SK-N-SH (cell line): ENCODE measurements around the gene THBD. TPM values are rescaled to one million over a fixed set of nuclear protein-coding genes. Genes with fewer than 3 reads are reported as not detected.

Experiments used
- CTCF ChIA-PET: fragments of 300-600, 350-600 bp; formaldehyde crosslinking; extraction: SDS; loops from one replicate; lab custom pipeline; 2021; lab: Yijun Ruan, JAX
- POLR2A ChIA-PET: fragments of 350-600 bp; sonication (Branson Sonifier 250); formaldehyde crosslinking; extraction: SDS; loops from one replicate; lab custom pipeline; 2020; ENCODE audit warnings: antibody characterized with exemption, inconsistent platforms; lab: Yijun Ruan, JAX
- DNase-seq: peaks from one replicate; pipeline ENCODE4 v3.0.0; 2012
- H2AFZ ChIP-seq: fragments of 200-600 bp; sonication (generic); 2 replicates; pipeline ENCODE4 v1.8.1; 2016; ENCODE audit warnings: antibody characterized with exemption, mild to moderate bottlenecking, low read depth
- H3F3A ChIP-seq: fragments of 200-600 bp; sonication (generic); replicated peaks from 2 replicates; pipeline ENCODE3; 2016; ENCODE audit warnings: antibody characterized with exemption, mild to moderate bottlenecking; ENCODE audit not compliant: insufficient read depth
- H3K27ac ChIP-seq, 2 experiments: fragments of 200-500 bp in 1 of 2; fragments of 200-600 bp in 1 of 2; sonication (Bioruptor generic) in 1 of 2; sonication (generic), shearing (Covaris generic) in 1 of 2; 2 replicates each; pipeline versions ENCODE4 v1.5.1 to v1.6.1; 2014 to 2016; ENCODE audit warnings: low read depth in 2 of 2, inconsistent platforms in 1 of 2, low read length in 1 of 2, mild to moderate bottlenecking in 1 of 2, mixed read lengths in 1 of 2
- H3K27me3 ChIP-seq: fragments of 200-600 bp; sonication (generic), shearing (Covaris generic); 2 replicates; pipeline ENCODE4 v1.6.1; 2016; ENCODE audit warnings: mixed run types; ENCODE audit not compliant: insufficient read depth
- H3K36me3 ChIP-seq, 2 experiments: fragments of 200-500 bp in 1 of 2; fragments of 200-600 bp in 1 of 2; sonication (Bioruptor generic) in 1 of 2; sonication (generic) in 1 of 2; replicated peaks in 1 of 2; 2 replicates each; pipeline versions ENCODE3 to v1.5.1; 2014 to 2016; ENCODE audit warnings: low read length in 1 of 2, mild to moderate bottlenecking in 1 of 2; ENCODE audit not compliant: insufficient read depth in 2 of 2, control insufficient read depth in 1 of 2
- H3K4me1 ChIP-seq, 2 experiments: fragments of 200-500 bp in 1 of 2; fragments of 200-600 bp in 1 of 2; sonication (Bioruptor generic) in 1 of 2; sonication (generic), shearing (Covaris generic) in 1 of 2; 2 replicates each; pipeline versions ENCODE4 v1.5.1 to v1.6.1; 2014 to 2016; ENCODE audit warnings: low read depth in 1 of 2, low read length in 1 of 2, mixed run types in 1 of 2; ENCODE audit not compliant: insufficient read depth in 2 of 2, control insufficient read depth in 1 of 2
- H3K4me2 ChIP-seq: fragments of 200-600 bp; sonication (generic), shearing (Covaris generic); 2 replicates; pipeline ENCODE4 v1.6.1; 2017; ENCODE audit warnings: mixed run types
- H3K4me3 ChIP-seq, 2 experiments: fragments of 200-500 bp in 1 of 2; fragments of 200-600 bp in 1 of 2; sonication (Bioruptor generic) in 1 of 2; sonication (generic), shearing (Covaris generic) in 1 of 2; 2 replicates each; pipeline versions ENCODE4 v1.5.1 to v1.8.1; 2014 to 2016; ENCODE audit warnings: low read depth in 2 of 2, inconsistent platforms in 1 of 2, low read length in 1 of 2, mild to moderate bottlenecking in 1 of 2, mixed read lengths in 1 of 2, moderate library complexity in 1 of 2
- H3K79me2 ChIP-seq: fragments of 200-600 bp; sonication (generic); 2 replicates; pipeline ENCODE4 v1.8.1; 2017; ENCODE audit warnings: mild to moderate bottlenecking; ENCODE audit not compliant: insufficient read depth
- H3K9ac ChIP-seq: fragments of 200-600 bp; sonication (generic); 2 replicates; pipeline ENCODE4 v1.6.1; 2017; ENCODE audit warnings: mixed run types
- H3K9me2 ChIP-seq: fragments of 200-600 bp; sonication (generic); 2 replicates; pipeline ENCODE4 v1.6.1; 2017; ENCODE audit warnings: mixed run types
- H3K9me3 ChIP-seq: fragments of 200-600 bp; sonication (generic); 2 replicates; pipeline ENCODE4 v1.6.1; 2017; ENCODE audit warnings: mixed run types, mild to moderate bottlenecking, moderate library complexity
- H4K20me1 ChIP-seq: fragments of 200-600 bp; sonication (generic); 2 replicates; pipeline ENCODE4 v1.6.1; 2017; ENCODE audit warnings: mild to moderate bottlenecking, mixed run types; ENCODE audit not compliant: insufficient read depth
- CHD2 ChIP-seq: fragments of 150-350 bp; IDR thresholded peaks from 2 replicates; pipeline ENCODE4 v1.6.1; 2018; ENCODE audit warnings: low read length; ENCODE audit not compliant: partially characterized antibody
- ELF1 ChIP-seq: IDR thresholded peaks from 2 replicates; pipeline ENCODE4 v1.4.0; 2012
- EP300 ChIP-seq, 2 experiments: IDR thresholded peaks; 2 replicates each; pipeline versions ENCODE4 v1.4.0 to v1.6.1; 2012; ENCODE audit warnings: borderline replicate concordance in 1 of 2, low read depth in 1 of 2, low read length in 1 of 2
- FOSL2 ChIP-seq: IDR thresholded peaks from 2 replicates; pipeline ENCODE4 v1.4.0; 2012; ENCODE audit warnings: low read depth, mild to moderate bottlenecking, moderate library complexity, borderline replicate concordance
- GATA2 ChIP-seq: sonication (generic); formaldehyde crosslinking; IDR thresholded peaks from 2 replicates; pipeline ENCODE4 v1.5.0; 2020; ENCODE audit warnings: mild to moderate bottlenecking, missing genetic modification reagents
- MEF2A ChIP-seq: IDR thresholded peaks from 2 replicates; pipeline ENCODE4 v1.4.0; 2012; ENCODE audit warnings: low read depth, borderline replicate concordance
- NRF1 ChIP-seq: IDR thresholded peaks from 2 replicates; pipeline ENCODE4 v1.6.1; 2012; ENCODE audit warnings: low read depth, mild to moderate bottlenecking, low read length
- POLR2AphosphoS5 ChIP-seq: IDR thresholded peaks from 2 replicates; pipeline ENCODE4 v1.6.1; 2012; ENCODE audit warnings: low read depth, low read length
- RAD21 ChIP-seq: IDR thresholded peaks from 2 replicates; pipeline ENCODE4 v1.6.1; 2012; ENCODE audit warnings: mild to moderate bottlenecking, low read length
- RFX5 ChIP-seq: IDR thresholded peaks from 2 replicates; pipeline ENCODE4 v1.6.1; 2012; ENCODE audit warnings: mild to moderate bottlenecking, improper control_type of control experiment, low read length
- TEAD4 ChIP-seq: IDR thresholded peaks from 2 replicates; pipeline ENCODE4 v1.4.0; 2012; ENCODE audit warnings: mild to moderate bottlenecking, borderline replicate concordance; ENCODE audit not compliant: insufficient read depth
- WGBS: methylation state at CpG from one replicate; pipeline ENCODE4 v1.1.6; 2017; ENCODE audit warnings: low lambda C conversion rate; 5-methylcytosine and 5-hydroxymethylcytosine counted together
- polyA plus RNA-seq, 3 experiments: library from polyadenylated mRNA; depleted of rRNA; stranded (reverse); fragments of >200 nt; gene quantifications; 2 replicates each; pipeline ENCODE4 v1.2.3, GENCODE V29; 2012
- TF ChIP-seq, protein P1 (sequence below): IDR thresholded peaks from 2 replicates; pipeline ENCODE4 v1.6.1; 2012; ENCODE audit warnings: mild to moderate bottlenecking, low read depth, low read length, moderate library complexity
- TF ChIP-seq, protein P2 (sequence below): IDR thresholded peaks from 2 replicates; pipeline ENCODE4 v1.4.0; 2012; ENCODE audit warnings: low read depth, borderline replicate concordance
- TF ChIP-seq, protein P3 (sequence below): fragments of 150-350 bp; IDR thresholded peaks from 2 replicates; pipeline ENCODE4 v1.6.1; 2016; ENCODE audit warnings: mild to moderate bottlenecking, low read depth, low read length
- TF ChIP-seq, protein P4 (sequence below): IDR thresholded peaks from 2 replicates; pipeline ENCODE4 v1.4.0; 2012; ENCODE audit warnings: low read depth

The THBD gene
- polyA plus RNA-seq, 1 of the 3 experiments (the other 2 are of a cell fraction) = 0.33 TPM

DNA sequence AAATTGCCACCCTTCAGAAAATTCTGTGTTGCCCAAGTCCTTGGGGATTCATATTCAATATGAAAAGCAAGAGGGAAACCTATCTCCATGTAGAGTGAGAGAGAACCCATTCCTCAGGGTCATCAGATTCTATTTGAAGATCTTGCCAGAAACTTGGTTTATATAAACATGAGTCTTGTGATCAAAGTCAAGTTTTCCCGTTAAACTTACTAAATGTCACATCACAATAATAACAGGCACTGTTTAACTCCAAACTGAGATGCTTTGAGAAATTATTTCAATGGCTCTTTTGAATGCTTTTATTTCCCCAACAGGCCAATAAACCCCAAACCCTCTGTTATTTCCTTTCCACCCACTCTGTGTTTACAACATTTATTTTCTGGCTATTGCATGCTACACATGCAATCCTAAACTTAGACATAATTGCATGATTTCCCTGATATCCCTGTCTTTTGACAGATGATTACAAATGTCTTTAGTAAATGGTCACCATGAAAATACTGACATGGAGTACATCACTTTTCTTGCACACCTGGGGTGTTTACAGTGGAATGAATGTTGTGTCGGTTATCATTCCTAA is 45.5 kb downstream of the THBD start (continued):
- no peak for TF ChIP-seq FOSL2
- TF ChIP-seq, protein P1, sequence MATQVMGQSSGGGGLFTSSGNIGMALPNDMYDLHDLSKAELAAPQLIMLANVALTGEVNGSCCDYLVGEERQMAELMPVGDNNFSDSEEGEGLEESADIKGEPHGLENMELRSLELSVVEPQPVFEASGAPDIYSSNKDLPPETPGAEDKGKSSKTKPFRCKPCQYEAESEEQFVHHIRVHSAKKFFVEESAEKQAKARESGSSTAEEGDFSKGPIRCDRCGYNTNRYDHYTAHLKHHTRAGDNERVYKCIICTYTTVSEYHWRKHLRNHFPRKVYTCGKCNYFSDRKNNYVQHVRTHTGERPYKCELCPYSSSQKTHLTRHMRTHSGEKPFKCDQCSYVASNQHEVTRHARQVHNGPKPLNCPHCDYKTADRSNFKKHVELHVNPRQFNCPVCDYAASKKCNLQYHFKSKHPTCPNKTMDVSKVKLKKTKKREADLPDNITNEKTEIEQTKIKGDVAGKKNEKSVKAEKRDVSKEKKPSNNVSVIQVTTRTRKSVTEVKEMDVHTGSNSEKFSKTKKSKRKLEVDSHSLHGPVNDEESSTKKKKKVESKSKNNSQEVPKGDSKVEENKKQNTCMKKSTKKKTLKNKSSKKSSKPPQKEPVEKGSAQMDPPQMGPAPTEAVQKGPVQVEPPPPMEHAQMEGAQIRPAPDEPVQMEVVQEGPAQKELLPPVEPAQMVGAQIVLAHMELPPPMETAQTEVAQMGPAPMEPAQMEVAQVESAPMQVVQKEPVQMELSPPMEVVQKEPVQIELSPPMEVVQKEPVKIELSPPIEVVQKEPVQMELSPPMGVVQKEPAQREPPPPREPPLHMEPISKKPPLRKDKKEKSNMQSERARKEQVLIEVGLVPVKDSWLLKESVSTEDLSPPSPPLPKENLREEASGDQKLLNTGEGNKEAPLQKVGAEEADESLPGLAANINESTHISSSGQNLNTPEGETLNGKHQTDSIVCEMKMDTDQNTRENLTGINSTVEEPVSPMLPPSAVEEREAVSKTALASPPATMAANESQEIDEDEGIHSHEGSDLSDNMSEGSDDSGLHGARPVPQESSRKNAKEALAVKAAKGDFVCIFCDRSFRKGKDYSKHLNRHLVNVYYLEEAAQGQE = no peak
- TF ChIP-seq RFX5 = no peak
- TF ChIP-seq EP300 (IDR thresholded peaks at IDR 0.05; ENCODE audit: borderline replicate concordance in 1 of 2, low read depth in 1 of 2, low read length in 1 of 2) = no peak
- TF ChIP-seq, all 33 proteins: peak for 0

DNA sequence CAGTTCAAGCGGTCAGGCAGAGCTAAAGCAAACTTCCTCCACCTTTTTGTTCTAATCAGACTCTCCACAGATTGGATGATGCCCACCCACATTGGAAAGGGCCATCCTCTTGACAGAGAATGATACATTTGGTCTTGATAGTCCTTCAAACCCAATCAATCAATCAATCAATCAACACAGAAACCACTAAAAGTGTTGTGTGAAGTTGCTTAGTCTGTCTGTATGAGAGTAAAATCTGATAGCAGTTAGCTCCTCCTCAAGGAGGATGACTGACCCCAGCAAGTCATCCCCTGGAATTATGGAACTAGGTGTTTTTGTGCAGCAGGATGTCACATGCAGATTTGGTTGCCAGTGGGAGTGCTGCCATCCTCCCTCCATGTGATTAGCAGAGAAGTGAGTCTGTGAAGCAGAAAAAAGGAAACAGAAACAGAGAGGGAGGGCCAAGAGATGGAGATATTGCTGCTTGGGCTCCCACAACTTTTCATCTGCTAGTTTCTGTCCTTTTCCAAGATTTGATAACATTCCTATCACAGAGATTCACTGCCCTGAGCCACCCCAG is 46.3 kb downstream of the THBD start:
- Histone ChIP-seq H3K27me3 (no peaks in the 10 kb centered on the region; the same call in 1 of the 2 replicates), H3K9me2 (no peaks in the 10 kb centered on the region), H3K9ac (no peak overlapping the region), H3K79me2 (no peaks in the 10 kb centered on the region), H3K9me3 (no peaks in the 10 kb centered on the region), H2AFZ (no peak overlapping the region), H3K4me1 (no peaks in the 10 kb centered on the region), H3K27ac (no peak overlapping the region), H3F3A (no peaks in the 10 kb centered on the region), H3K4me3 (no peak overlapping the region), H3K4me2 (no peak overlapping the region), H3K36me3 (no peaks in the 10 kb centered on the region), H4K20me1 (no peaks in the 10 kb centered on the region)
- TF ChIP-seq CHD2 = no peak
- TF ChIP-seq GATA2 (CRISPR knock-in tag) = no peak
- TF ChIP-seq, protein P2, sequence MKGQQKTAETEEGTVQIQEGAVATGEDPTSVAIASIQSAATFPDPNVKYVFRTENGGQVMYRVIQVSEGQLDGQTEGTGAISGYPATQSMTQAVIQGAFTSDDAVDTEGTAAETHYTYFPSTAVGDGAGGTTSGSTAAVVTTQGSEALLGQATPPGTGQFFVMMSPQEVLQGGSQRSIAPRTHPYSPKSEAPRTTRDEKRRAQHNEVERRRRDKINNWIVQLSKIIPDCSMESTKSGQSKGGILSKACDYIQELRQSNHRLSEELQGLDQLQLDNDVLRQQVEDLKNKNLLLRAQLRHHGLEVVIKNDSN = no peak
- POLR2A ChIA-PET = no interaction called here
- CTCF ChIA-PET = no interaction called here
- 17% methylated on average over 1 of the region's 1 CpG for WGBS
- no peak for DNase-seq

DNA sequence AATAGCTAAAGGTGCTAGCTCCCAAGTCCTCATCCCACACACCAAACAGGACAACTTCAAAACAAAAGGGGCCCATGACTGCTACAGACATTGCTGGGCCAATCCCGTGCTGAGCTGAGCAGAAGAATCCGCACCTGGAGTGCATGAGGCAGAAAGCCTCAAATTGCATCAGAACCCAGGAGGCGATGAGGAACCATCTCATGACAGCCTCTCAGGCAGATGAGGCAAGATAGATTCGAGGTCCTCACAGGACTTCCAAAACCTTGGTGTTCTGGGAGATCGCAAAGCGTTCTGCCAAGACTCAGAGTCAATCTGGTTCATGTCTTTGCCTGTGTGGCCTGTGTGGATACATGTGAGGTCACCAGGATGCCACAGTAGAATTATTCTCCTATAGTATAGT is 47.2 kb downstream of the THBD start:
- 10% methylated on average over 4 of the region's 6 CpGs for WGBS
- H3K9me2 ChIP-seq = no peaks in the 10 kb centered on the region
- H4K20me1 ChIP-seq = no peaks in the 10 kb centered on the region
- H3K27ac ChIP-seq = no peak overlapping the region
- H3K4me3 ChIP-seq = no peak overlapping the region
- no peak overlapping the region for H2AFZ ChIP-seq
- no peaks in the 10 kb centered on the region; the same call in 1 of the 2 replicates for H3K27me3 ChIP-seq
- H3K79me2 ChIP-seq = no peaks in the 10 kb centered on the region
- ChIA-PET POLR2A (no interaction called here), CTCF (no interaction called here)
- no peak for TF ChIP-seq NRF1
- TF ChIP-seq, protein P3, sequence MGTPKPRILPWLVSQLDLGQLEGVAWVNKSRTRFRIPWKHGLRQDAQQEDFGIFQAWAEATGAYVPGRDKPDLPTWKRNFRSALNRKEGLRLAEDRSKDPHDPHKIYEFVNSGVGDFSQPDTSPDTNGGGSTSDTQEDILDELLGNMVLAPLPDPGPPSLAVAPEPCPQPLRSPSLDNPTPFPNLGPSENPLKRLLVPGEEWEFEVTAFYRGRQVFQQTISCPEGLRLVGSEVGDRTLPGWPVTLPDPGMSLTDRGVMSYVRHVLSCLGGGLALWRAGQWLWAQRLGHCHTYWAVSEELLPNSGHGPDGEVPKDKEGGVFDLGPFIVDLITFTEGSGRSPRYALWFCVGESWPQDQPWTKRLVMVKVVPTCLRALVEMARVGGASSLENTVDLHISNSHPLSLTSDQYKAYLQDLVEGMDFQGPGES = no peak
- no peak for TF ChIP-seq FOSL2
- no peak for TF ChIP-seq TEAD4
- TF ChIP-seq RAD21 = no peak
- no peak for TF ChIP-seq CHD2
- TF ChIP-seq MEF2A = no peak
- no peak for TF ChIP-seq ELF1
- TF ChIP-seq POLR2AphosphoS5 = no peak
- TF ChIP-seq, protein P4, sequence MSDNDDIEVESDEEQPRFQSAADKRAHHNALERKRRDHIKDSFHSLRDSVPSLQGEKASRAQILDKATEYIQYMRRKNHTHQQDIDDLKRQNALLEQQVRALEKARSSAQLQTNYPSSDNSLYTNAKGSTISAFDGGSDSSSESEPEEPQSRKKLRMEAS = no peak
- H3K4me2 ChIP-seq = no peak overlapping the region
- H3K4me1 ChIP-seq = no peaks in the 10 kb centered on the region
- H3K9me3 ChIP-seq = no peaks in the 10 kb centered on the region
- no peaks in the 10 kb centered on the region for H3K36me3 ChIP-seq
- no peaks in the 10 kb centered on the region for H3F3A ChIP-seq
- H3K9ac ChIP-seq = no peak overlapping the region
- no peak for DNase-seq
